ENCODE results near the gene SCOC. TPM values are rescaled to one million over a fixed set of nuclear protein-coding genes. Genes with fewer than 3 reads are reported as not detected.

The SCOC gene
- total and polyA plus RNA-seq, 2 donors (not counting 3 experiments of a cell fraction or from before 2014, with no cell fraction given) = 12.3 to 38.3 TPM

DNA sequence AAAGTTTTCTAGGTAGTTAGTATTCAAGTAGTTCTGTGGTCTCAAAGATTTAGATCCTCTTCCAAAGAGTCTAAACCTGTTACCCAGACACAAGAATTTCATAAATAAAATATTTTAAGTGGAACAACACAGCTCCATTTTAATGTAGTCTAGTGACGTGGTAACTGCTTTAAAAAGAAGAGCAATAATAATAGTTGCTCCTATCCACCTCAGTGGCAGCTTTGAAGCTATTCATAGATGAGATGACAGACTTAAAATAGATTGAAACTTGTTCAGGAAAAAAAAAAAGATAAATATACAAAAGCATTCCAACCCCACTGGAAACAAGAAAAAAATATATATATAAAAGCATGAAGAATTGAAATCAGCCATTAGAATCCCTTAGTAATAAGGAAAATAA, 14.6 kb downstream of the SCOC start:
- H3K9me3 ChIP-seq (replicated peaks; ENCODE audit: control insufficient read depth, insufficient read depth, low read length) = no peaks in the 10 kb centered on the region
- peaks cover 0 to 2% of the 10 kb centered on the region in 2 experiments for H3K27me3 ChIP-seq (ENCODE audit: control insufficient read depth in 2 of 2, insufficient read depth in 2 of 2, low read length in 2 of 2)
- H3K4me3 ChIP-seq (replicated peaks in 1 of 3; ENCODE audit: insufficient read depth in 1 of 3, low read depth in 1 of 3, low read length in 3 of 3) = no peak overlapping the region
- H3K9ac ChIP-seq (replicated peaks; ENCODE audit: extremely low read depth, insufficient read depth, low read length) = no peak overlapping the region
- no peak for DNase-seq (ENCODE audit: low read depth, low spot score)
- ChIA-PET POLR2A (no interaction called here), CTCF (interaction anchor here (1.0 kb wide), 2 partner anchors 15 to 28 kb away, joined by 4 read pairs; partner anchors contain the start of gene SCOC)
- intact Hi-C loops (cut with micrococcal nuclease) (no loop called here), dilution Hi-C loops (cut with MboI; ENCODE audit: extremely low pct_ligation_motif_present, low sequenced_read_pairs) (no loop called here)
- no peaks in the 10 kb centered on the region for H3K36me3 ChIP-seq (ENCODE audit: control insufficient read depth in 2 of 2, extremely low read depth in 1 of 2, insufficient read depth in 2 of 2, low read length in 2 of 2)
- BruUV-seq (replicated peaks) = no TSS peak
- H3K9me1 ChIP-seq (replicated peaks; ENCODE audit: control insufficient read depth, extremely low read depth, insufficient read depth, low read length) = no peaks in the 10 kb centered on the region
- no peak for FAIRE-seq
- no peak overlapping the region for H3K27ac ChIP-seq (ENCODE audit: insufficient read depth, low read depth, low read length)
- H4K20me1 ChIP-seq (replicated peaks; ENCODE audit: control insufficient read depth, extremely low read depth, insufficient read depth, low read length) = no peaks in the 10 kb centered on the region
- TF ChIP-seq POLR2A (IDR thresholded peaks at IDR 0.05; ENCODE audit: low read depth, low read length) = no peak
- no peak for TF ChIP-seq POLR2AphosphoS5 (IDR thresholded peaks at IDR 0.05; ENCODE audit: insufficient read depth, low read depth, low read length)
- no peak for TF ChIP-seq EZH2 (IDR thresholded peaks at IDR 0.05; ENCODE audit: borderline replicate concordance, low read depth, low read length, severe bottlenecking)
- TF ChIP-seq CTCF (IDR thresholded peaks at IDR 0.05; ENCODE audit: extremely low read depth in 1 of 2, insufficient read depth in 1 of 2, low read depth in 1 of 2, low read length in 2 of 2) = no peak
- TF ChIP-seq MYC (IDR thresholded peaks at IDR 0.05; ENCODE audit: low read depth, low read length) = no peak
- TF ChIP-seq FOS (IDR thresholded peaks at IDR 0.05; ENCODE audit: borderline replicate concordance, insufficient read depth, low read length) = no peak
- TF ChIP-seq MAX (IDR thresholded peaks at IDR 0.05; ENCODE audit: insufficient read depth, insufficient read length) = no peak
- no peak overlapping the region for H3K4me2 ChIP-seq (ENCODE audit: insufficient read depth, low read length)
- no peaks in the 10 kb centered on the region for H3K4me1 ChIP-seq (ENCODE audit: control insufficient read depth, extremely low read depth, insufficient read depth, low read length)
- no peak overlapping the region for H2AFZ ChIP-seq (ENCODE audit: low read depth, low read length)
- no peaks in the 10 kb centered on the region for H3K79me2 ChIP-seq (ENCODE audit: control insufficient read depth, insufficient read depth, low read length)

Measured in endothelial cell of umbilical vein (primary cell).